ENCODE measurements around the gene FBXO31. TPM values are rescaled to one million over a fixed set of nuclear protein-coding genes. Genes with fewer than 3 reads are reported as not detected.

FBXO31 gene
- total and polyA plus RNA-seq, 2 donors (not counting 3 experiments of a cell fraction or from before 2014, with no cell fraction given) = 17.1 to 31.8 TPM

GRCh38 chr16:87417528-87417910, 33.9 kb upstream of the FBXO31 start:
- no TSS peak for BruUV-seq (replicated peaks)
- Histone ChIP-seq H3K4me2 (ENCODE audit: insufficient read depth, low read length) (no peak overlapping the region), H3K79me2 (ENCODE audit: control insufficient read depth, insufficient read depth, low read length) (no peaks in the 10 kb centered on the region), H3K4me3 (replicated peaks in 1 of 3; ENCODE audit: insufficient read depth in 1 of 3, low read depth in 1 of 3, low read length in 3 of 3) (no peak overlapping the region), H3K27ac (ENCODE audit: insufficient read depth, low read depth, low read length) (no peak overlapping the region), H3K9me3 (replicated peaks; ENCODE audit: control insufficient read depth, insufficient read depth, low read length) (no peaks in the 10 kb centered on the region), H3K27me3 (ENCODE audit: control insufficient read depth in 2 of 2, insufficient read depth in 2 of 2, low read length in 2 of 2) (no peaks in the 10 kb centered on the region), H3K9me1 (replicated peaks; ENCODE audit: control insufficient read depth, extremely low read depth, insufficient read depth, low read length) (no peaks in the 10 kb centered on the region), H4K20me1 (replicated peaks; ENCODE audit: control insufficient read depth, extremely low read depth, insufficient read depth, low read length) (no peaks in the 10 kb centered on the region), H2AFZ (ENCODE audit: low read depth, low read length) (no peak overlapping the region), H3K4me1 (ENCODE audit: control insufficient read depth, extremely low read depth, insufficient read depth, low read length) (no peaks in the 10 kb centered on the region), H3K36me3 (ENCODE audit: control insufficient read depth in 2 of 2, extremely low read depth in 1 of 2, insufficient read depth in 2 of 2, low read length in 2 of 2) (peaks cover 4 to 36% of the 10 kb centered on the region in 2 experiments), H3K9ac (replicated peaks; ENCODE audit: extremely low read depth, insufficient read depth, low read length) (no peak overlapping the region)
- DNase-seq (ENCODE audit: low read depth, low spot score) = no peak
- FAIRE-seq = no peak
- intact Hi-C loops (cut with micrococcal nuclease) (loop anchor here (2.0 to 5.0 kb wide), 4 partner anchors 40 to 219 kb away; no protein-coding TSS in a partner anchor), dilution Hi-C loops (cut with MboI; ENCODE audit: extremely low pct_ligation_motif_present, low sequenced_read_pairs) (no loop called here)
- POLR2A ChIA-PET = no interaction called here
- TF ChIP-seq EZH2 (IDR thresholded peaks at IDR 0.05; ENCODE audit: borderline replicate concordance, low read depth, low read length, severe bottlenecking) (no peak), GATA2 (IDR thresholded peaks at IDR 0.05; ENCODE audit: insufficient read depth, insufficient read length, low read depth, low read length) (no peak), POLR2AphosphoS5 (IDR thresholded peaks at IDR 0.05; ENCODE audit: insufficient read depth, low read depth, low read length) (no peak), CTCF (IDR thresholded peaks at IDR 0.05; ENCODE audit: extremely low read depth in 1 of 2, insufficient read depth in 1 of 2, low read depth in 1 of 2, low read length in 2 of 2) (no peak), FOS (IDR thresholded peaks at IDR 0.05; ENCODE audit: borderline replicate concordance, insufficient read depth, low read length) (no peak), POLR2A (IDR thresholded peaks at IDR 0.05; ENCODE audit: low read depth, low read length) (no peak)
- TF ChIP-seq, protein P1, sequence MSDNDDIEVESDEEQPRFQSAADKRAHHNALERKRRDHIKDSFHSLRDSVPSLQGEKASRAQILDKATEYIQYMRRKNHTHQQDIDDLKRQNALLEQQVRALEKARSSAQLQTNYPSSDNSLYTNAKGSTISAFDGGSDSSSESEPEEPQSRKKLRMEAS (IDR thresholded peaks at IDR 0.05; ENCODE audit: insufficient read depth, insufficient read length) = no peak
- CTCF ChIA-PET = interaction anchor here (1.2 to 2.8 kb wide), 22 partner anchors 9 to 351 kb away, joined by 3 to 54 read pairs (median 6); no protein-coding TSS in a partner anchor

Measured in endothelial cell of umbilical vein (primary cell).